Esophagus squamous epithelium (tissue), 5 donors: ENCODE measurements around the gene TEKT5. TPM values are rescaled to one million over a fixed set of nuclear protein-coding genes. Genes with fewer than 3 reads are reported as not detected.

ENCODE experiments used
- DNase-seq: peaks from one replicate; lab custom pipeline; 2025; lab: John Stamatoyannopoulos, UW
- H3K27ac ChIP-seq, 4 donors: fragments of 200-600 bp; sonication (generic); one replicate each; pipeline ENCODE4 v1.5.1; 2016 to 2019; ENCODE audit warnings: mild to moderate bottlenecking in 1 of 4
- H3K27me3 ChIP-seq, 4 donors: fragments of 200-600 bp; sonication (generic); 1 replicate in 3 of 4; 2 replicates in 1 of 4; pipeline versions ENCODE4 v1.5.1 to v1.6.0; 2017 to 2021; ENCODE audit warnings: antibody characterized with exemption in 1 of 4
- H3K36me3 ChIP-seq, 3 donors: fragments of 200-600 bp; sonication (generic); one replicate each; pipeline ENCODE4 v1.5.1; 2016 to 2019
- H3K4me1 ChIP-seq, 3 donors: fragments of 200-600 bp; sonication (generic); one replicate each; pipeline ENCODE4 v1.5.1; 2017 to 2019
- H3K4me3 ChIP-seq, 4 donors: fragments of 200-600 bp; sonication (generic); 1 replicate in 3 of 4; 2 replicates in 1 of 4; pipeline ENCODE4 v1.5.1; 2016 to 2019; ENCODE audit warnings: mild to moderate bottlenecking in 2 of 4, moderate library complexity in 1 of 4
- H3K9me3 ChIP-seq, 3 donors: fragments of 200-600 bp; sonication (generic); one replicate each; pipeline ENCODE4 v1.5.1; 2016 to 2019
- POLR2A ChIP-seq, 4 donors: fragments of 450-650 bp; IDR thresholded peaks; one replicate each; pipeline ENCODE4 v1.6.1; 2017; ENCODE audit warnings: antibody characterized with exemption in 4 of 4, mild to moderate bottlenecking in 4 of 4, moderate library complexity in 3 of 4
- WGBS, 2 donors: methylation state at CpG; one replicate each; pipeline ENCODE4 v1.1.5; 2018; 5-methylcytosine and 5-hydroxymethylcytosine counted together
- intact Hi-C: fragments of 100-400 bp; cut with DNase I; formaldehyde crosslinking; loops from one replicate; pipeline ENCODE4 v1.15.0; 2022
- total RNA-seq, 4 donors: library from RNA; depleted of rRNA; stranded (reverse); fragments of >200 nt; gene quantifications; one replicate each; pipeline ENCODE4 v1.1.0, GENCODE V29; 2016
- TF ChIP-seq, protein P1 (sequence below), 6 experiments: fragments of 450-650 bp in 4 of 6; fragments of 200-600 bp in 2 of 6; sonication (generic) in 2 of 6; IDR thresholded peaks; one replicate each; pipeline ENCODE4 v1.5.1; 2016 to 2019; ENCODE audit warnings: antibody characterized with exemption in 6 of 6, mild to moderate bottlenecking in 4 of 6, moderate library complexity in 4 of 6
- donor health status: DM: yes; HTN: yes; CAD: no.

TEKT5 gene
- total RNA-seq, 4 donors from 2014 or later = not detected

DNA sequence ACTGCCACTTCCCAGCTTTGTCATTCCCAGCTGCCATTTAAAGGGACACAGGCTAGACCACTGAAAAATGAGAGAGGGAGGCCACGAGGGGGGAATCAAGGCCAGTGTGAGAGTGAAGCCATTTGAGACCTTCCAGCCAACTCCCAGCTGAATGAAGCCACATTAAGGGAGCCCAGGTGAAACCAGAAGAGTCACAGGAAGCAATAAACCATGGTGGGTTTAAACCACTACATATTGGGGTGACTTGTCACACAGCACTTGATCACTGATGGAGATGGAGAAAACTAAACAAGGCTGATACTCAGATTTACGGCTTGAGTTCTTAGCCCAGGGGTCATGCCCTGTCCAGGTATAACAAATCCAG is 46.1 kb upstream of the TEKT5 start:
- no peak for DNase-seq
- intact Hi-C loops = no loop called here
- TF ChIP-seq, protein P1, sequence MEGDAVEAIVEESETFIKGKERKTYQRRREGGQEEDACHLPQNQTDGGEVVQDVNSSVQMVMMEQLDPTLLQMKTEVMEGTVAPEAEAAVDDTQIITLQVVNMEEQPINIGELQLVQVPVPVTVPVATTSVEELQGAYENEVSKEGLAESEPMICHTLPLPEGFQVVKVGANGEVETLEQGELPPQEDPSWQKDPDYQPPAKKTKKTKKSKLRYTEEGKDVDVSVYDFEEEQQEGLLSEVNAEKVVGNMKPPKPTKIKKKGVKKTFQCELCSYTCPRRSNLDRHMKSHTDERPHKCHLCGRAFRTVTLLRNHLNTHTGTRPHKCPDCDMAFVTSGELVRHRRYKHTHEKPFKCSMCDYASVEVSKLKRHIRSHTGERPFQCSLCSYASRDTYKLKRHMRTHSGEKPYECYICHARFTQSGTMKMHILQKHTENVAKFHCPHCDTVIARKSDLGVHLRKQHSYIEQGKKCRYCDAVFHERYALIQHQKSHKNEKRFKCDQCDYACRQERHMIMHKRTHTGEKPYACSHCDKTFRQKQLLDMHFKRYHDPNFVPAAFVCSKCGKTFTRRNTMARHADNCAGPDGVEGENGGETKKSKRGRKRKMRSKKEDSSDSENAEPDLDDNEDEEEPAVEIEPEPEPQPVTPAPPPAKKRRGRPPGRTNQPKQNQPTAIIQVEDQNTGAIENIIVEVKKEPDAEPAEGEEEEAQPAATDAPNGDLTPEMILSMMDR (IDR thresholded peaks at IDR 0.05) = no peak
- no peak for TF ChIP-seq POLR2A (IDR thresholded peaks at IDR 0.05)
- Histone ChIP-seq H3K36me3 (no peaks in the 10 kb centered on the region), H3K4me1 (peaks cover 10 to 53% (median 42%) of the 10 kb centered on the region in 3 donors), H3K4me3 (no peak overlapping the region), H3K27ac (no peak overlapping the region), H3K27me3 (no peaks in the 10 kb centered on the region), H3K9me3 (no peaks in the 10 kb centered on the region)
- 66 to 95% methylated on average over 2 of the region's 2 CpGs for WGBS, 2 donors

DNA sequence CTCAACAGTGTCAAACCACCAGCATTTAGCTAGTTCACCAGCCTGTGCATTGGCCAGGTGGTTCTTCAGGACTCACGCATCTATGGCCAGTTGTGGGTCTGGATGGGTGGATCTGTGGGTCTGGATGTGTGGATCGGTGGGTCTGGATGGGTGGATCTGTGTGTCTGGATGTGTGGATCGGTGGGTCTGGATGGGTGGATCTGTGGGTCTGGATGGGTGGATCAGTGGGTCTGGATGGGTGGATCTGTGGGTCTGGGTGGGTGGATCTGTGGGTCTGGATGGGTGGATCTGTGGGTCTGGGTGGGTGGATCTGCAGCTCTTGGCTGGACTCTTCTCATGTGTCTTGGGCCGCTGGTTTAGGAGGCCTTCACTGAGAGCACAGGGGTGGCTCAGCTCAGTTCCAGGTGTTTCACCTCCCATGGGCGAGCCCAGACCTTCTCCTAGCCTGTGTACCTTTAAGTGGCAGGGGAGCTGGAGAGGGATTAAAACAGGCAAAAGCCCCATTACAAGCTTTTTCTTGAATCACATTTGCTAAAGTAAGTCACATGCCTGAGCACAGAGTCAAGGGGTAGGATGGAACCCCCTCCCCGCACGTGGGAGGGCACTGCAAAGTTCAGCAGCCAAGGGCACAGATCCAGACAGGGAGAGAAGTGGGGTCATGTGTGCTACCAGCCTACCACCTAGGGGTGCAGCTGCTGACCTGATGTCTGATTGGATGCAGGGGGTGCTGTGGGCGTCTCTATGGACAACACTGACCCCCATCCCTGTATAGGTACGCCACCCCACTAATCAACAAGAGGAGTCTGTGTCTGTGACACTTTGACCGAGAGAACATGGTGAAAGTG is 45.5 kb upstream of the TEKT5 start:
- intact Hi-C loops = no loop called here
- WGBS, 2 donors = 87 to 88% methylated on average over 4 to 6 of the region's 10 CpGs

DNA sequence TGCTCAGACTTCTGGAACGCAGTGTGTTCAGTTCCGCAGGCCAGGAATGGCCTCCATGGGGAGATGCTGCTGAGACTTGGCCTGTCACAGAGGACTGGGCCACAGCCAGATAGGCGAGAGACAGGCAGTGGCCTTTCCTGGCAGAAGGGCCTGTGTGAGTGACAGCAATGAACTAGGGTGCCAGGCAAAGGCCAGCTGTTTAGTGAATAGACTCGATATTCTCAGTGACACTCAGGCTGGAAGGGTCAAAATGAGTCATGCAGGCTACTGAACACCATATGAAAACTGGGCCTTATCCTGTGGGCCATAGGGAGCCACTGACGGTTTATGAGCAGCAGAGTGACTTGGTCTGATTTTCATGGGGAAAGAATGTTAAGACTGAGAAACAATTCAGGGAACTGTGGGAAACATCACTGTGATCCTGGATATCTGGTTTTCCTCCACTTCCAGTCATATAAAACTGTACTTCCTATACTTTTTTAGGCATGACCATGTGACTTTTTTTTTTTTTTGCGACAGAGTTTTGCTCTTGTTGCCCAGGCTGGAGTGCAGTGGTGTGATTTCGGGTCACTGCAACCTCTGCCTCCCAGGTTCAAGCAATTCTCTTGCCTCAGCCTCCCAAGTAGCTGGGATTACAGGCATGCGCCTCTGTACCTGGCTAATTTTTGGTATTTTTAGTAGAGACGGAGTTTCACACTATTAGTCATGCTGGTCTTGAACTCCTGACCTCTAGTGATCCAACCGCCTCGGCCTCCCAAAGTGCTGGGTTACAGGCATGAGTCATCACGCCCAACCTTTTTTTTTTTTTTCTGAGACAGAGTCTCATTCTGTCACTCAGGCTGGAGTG is 43.7 kb upstream of the TEKT5 start:
- no peak for DNase-seq
- no peaks in the 10 kb centered on the region for H3K27me3 ChIP-seq
- no peaks in the 10 kb centered on the region for H3K36me3 ChIP-seq
- no peak overlapping the region for H3K4me3 ChIP-seq
- TF ChIP-seq POLR2A (IDR thresholded peaks at IDR 0.05) = no peak
- TF ChIP-seq, protein P1 (IDR thresholded peaks at IDR 0.05) = no peak
- 31 to 38% methylated on average over 12 of the region's 12 CpGs for WGBS, 2 donors
- peaks cover 10 to 36% (median 28%) of the 10 kb centered on the region in 3 donors for H3K4me1 ChIP-seq
- H3K27ac ChIP-seq = peak overlapping the region; percentile 69 to 81 (median 80)
- intact Hi-C loops = no loop called here
- H3K9me3 ChIP-seq = no peaks in the 10 kb centered on the region

More for the DNA sequence above, 45.5 kb upstream of the TEKT5 start:
- no peaks in the 10 kb centered on the region for H3K36me3 ChIP-seq
- no peak overlapping the region for H3K27ac ChIP-seq
- no peaks in the 10 kb centered on the region for H3K9me3 ChIP-seq
- no peak for DNase-seq
- H3K27me3 ChIP-seq = no peaks in the 10 kb centered on the region
- TF ChIP-seq, protein P1 (IDR thresholded peaks at IDR 0.05) = no peak
- TF ChIP-seq POLR2A (IDR thresholded peaks at IDR 0.05) = no peak
- H3K4me1 ChIP-seq = peaks cover 10 to 47% (median 37%) of the 10 kb centered on the region in 3 donors
- H3K4me3 ChIP-seq = no peak overlapping the region

DNA sequence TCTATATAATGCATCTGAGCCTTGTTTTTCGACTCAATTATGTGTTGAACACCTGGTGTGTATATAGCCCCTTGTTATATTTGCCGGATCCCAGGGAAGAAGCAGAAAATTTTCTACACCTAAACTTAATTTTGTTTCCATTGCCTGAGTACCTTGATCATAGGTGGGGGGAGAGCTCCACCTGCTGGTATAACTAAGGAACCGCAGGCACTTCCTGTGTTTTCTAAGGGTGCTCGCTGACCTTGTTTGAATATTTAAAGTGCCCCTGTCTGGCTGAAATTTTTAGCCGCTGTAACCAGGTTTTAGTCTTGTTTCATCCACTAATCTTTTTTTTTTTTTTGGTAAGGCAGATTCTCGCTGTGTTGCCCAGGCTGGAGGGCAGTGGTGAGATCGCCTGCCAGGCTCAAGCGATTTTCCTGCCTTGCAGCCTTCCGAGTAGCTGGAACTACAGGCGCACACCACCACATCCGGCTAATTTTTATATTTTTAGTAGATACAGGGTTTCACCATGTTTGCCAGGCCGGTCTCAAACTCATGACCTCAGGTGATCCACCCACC is 42.4 kb upstream of the TEKT5 start:
- no peak for TF ChIP-seq POLR2A (IDR thresholded peaks at IDR 0.05)
- TF ChIP-seq, protein P1 (IDR thresholded peaks at IDR 0.05) = peak; percentile 94 to 97 (median 96)
- Histone ChIP-seq H3K27me3 (no peaks in the 10 kb centered on the region), H3K9me3 (no peaks in the 10 kb centered on the region), H3K4me3 (peak overlapping the region in 1 of 4 donors; percentile 16), H3K27ac (peak overlapping the region; percentile 69 to 81 (median 78)), H3K4me1 (peaks cover 10 to 30% (median 23%) of the 10 kb centered on the region in 3 donors), H3K36me3 (no peaks in the 10 kb centered on the region)
- DNase-seq = no peak
- intact Hi-C loops = loop anchor here (2.0 kb wide), 1 partner anchor 214 kb away; no protein-coding TSS in a partner anchor
- WGBS, 2 donors = 27 to 34% methylated on average over 12 of the region's 12 CpGs
